ENCODE measurements around the gene CRB1.
A peak's percentile ranks its signal among the peaks of the same experiment; 100 is the strongest.

Gene CRB1

GRCh38 chr1:197304638-197305200 lies 36.7 kb downstream of the CRB1 start:
- DNase-seq = no peak

DNA sequence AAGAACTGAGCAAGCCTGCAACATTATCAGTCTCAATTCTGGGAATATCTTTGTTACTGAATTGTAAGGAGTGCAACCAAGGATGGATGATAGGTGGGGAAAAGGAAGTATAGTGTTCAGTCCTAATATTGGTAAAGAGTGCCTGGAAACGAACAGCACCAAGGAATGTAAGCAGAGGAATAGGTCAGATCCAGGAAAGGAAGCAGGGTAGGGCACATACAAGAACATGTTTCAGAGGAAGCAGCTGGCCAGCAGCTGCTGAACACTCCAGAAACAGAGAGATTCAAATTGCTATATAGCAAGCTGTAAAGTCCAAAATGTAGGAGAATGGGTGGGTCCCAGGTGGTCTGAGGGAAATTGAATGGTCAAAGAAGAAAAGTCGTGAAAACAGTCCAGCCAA lies 37.9 kb downstream of the CRB1 start:
- no peak for DNase-seq

- DNase-seq = no peak
Observed at GRCh38 chr1:197306381-197307062, 38.5 kb downstream of the CRB1 start.

DNA sequence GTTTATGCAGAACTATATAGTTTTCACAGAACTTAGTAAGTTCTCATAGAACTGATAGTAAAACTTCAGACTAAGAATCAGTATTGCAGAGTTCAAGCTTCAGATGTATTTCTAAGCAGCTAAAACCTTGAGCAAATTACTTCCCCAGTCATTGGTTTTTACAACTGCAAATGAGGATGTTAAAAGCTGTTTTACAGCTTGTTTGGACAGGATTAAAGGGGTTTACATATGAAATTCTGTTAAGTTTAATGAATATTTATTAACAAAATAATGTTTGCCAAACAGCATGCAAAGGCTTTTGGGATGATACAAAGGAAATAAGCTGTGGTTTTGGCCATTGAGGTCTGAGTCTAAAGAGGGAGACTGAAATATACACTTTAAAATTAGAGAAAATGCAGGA lies 39.1 kb downstream of the CRB1 start:
- DNase-seq = no peak

GRCh38 chr1:197307551-197307950 lies 39.5 kb downstream of the CRB1 start:
- DNase-seq = no peak

GRCh38 chr1:197311081-197311480 lies 43.0 kb downstream of the CRB1 start:
- no peak for DNase-seq

GRCh38 chr1:197312163-197312562 lies 44.1 kb downstream of the CRB1 start:
- DNase-seq = no peak

DNA sequence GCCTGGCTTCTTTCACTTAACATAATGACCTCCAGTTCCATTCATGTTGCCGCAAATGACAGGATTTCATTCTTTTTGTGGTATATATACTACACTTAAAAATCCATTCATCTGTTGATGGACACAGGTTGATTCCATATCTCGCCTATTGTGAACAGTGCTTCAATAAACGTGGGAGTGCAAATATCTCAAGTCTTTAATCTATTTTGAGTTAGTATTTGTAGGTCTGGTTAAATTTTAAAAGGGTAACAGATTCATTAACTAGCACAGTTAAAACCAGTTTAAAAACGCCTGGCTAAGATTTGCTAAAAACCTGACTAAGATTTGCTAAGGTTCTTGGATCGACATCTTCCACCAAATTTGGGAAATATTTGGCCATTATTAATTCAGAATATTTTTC lies 45.7 kb downstream of the CRB1 start:
- DNase-seq = no peak

- no peak for DNase-seq
Observed at GRCh38 chr1:197314682-197315081, 46.6 kb downstream of the CRB1 start.

DNA sequence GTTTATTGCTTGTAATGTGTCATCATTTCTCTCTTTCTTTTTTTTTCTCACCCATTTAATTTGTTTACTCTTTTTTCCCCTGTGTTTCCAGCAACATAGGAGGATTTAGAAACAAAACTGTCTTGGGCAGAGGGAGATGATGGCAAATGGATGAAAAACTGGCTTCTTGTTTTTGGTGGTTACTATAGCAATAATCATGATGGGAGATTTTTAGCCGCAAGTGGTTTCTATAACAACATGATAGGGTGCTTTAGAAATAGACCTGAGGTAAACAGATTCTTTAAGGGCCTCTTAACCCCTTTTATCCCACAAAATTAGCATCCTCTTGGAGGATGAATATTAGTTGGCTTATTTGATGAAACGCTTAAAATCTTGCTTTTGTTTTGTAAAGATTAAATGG lies 51.6 kb downstream of the CRB1 start:
- DNase-seq = peak; percentile 12

DNA sequence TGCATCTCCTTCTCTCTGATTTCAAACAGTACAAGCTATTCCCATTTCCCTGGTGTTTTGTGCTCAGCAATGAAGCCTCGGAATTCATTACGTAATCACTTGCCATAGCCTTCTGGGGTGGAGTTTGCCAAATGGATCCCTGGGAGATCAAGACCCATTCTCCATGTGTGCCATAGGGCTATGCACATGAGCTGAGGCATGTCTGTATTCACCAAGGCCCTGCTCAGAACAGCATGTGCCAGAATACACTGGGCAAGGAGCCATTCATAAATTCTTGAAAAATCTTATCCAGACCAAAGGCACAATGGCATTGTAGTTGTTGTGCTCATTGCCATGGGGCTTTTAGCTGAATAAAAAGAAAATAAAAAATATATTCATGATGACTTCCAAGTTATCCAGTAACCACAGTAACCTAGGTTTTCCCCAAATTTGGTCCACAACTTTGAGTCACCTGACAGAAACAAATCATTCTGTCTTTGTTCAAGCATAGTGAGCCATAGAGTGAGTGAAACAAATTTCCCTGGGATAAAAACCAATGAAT lies 53.0 kb downstream of the CRB1 start:
- DNase-seq = no peak

DNA sequence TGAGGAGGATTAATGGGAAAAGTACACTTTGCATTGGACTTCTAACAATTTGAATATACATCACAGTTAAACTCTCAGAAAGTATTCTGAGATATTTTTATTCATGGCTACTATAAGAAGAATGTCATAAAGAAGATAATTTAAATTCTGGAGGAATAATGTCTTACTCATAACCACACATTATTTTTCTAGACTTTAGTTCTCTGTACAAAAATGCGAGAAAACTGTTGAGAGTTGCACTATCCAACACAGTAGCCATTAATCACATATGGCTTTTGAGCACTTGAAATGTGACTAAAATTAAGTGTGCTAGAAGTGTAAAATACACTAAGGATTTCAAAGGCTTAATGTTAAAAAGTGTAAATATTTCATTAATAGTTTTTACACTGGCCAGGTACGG lies 53.8 kb downstream of the CRB1 start:
- no peak for DNase-seq

- peak; percentile 12 for DNase-seq
Observed at GRCh38 chr1:197327776-197328364, 59.8 kb downstream of the CRB1 start.

- DNase-seq = no peak
Observed at GRCh38 chr1:197330213-197330612, 62.2 kb downstream of the CRB1 start.

GRCh38 chr1:197331565-197331964 lies 63.5 kb downstream of the CRB1 start:
- no peak for DNase-seq

GRCh38 chr1:197333041-197333440 lies 65.0 kb downstream of the CRB1 start:
- no peak for DNase-seq

GRCh38 chr1:197336571-197336970 lies 68.5 kb downstream of the CRB1 start:
- DNase-seq = no peak

- no peak for DNase-seq
Observed at GRCh38 chr1:197339106-197340060, 71.3 kb downstream of the CRB1 start.

- DNase-seq = no peak
Observed at GRCh38 chr1:197341626-197342025, 73.6 kb downstream of the CRB1 start.

GRCh38 chr1:197342044-197342565 lies 74.1 kb downstream of the CRB1 start:
- DNase-seq = no peak

DNA sequence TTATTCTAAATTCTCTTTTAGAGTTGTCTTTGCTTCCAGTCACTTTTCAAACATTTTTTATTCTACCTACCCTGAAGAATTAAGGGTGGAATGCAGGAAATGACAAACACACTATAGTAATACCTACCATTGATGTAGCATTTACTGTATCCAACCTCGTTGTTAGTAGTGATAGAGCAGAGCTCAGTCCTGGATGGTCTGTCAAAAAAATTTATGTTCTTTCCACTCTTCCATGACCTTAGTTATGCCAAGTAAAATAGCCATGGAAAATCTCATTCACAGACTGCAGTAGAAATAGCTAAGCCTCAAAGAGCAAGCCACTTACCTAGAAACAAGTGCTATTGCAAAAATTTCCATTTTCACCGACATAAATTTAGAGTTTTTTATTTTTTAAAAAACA lies 74.6 kb downstream of the CRB1 start:
- DNase-seq = no peak

GRCh38 chr1:197343663-197344273 lies 75.7 kb downstream of the CRB1 start:
- no peak for DNase-seq

Measured in CD4-positive, alpha-beta T cell treated with Interleukin-10 for 1 hour (primary cell).